Activated CD8-positive, alpha-beta memory T cell treated with anti-CD3 and anti-CD28 coated beads for 48 hours (primary cell): Measurements from ENCODE around the gene STX5.
A peak's percentile ranks its signal among the peaks of the same experiment; 100 is the strongest.
"Not testable (repeated sequence)": the region's sequence is repeated elsewhere in the genome, so short reads cannot be mapped to it uniquely, and the experiment has no call there.

Experiments used
- DNase-seq, 3 experiments: peaks; one replicate each; pipeline ENCODE4 v3.0.0-alpha.2; 2020; ENCODE audit warnings: low read depth in 2 of 3, low spot score in 2 of 3

Gene STX5

DNA sequence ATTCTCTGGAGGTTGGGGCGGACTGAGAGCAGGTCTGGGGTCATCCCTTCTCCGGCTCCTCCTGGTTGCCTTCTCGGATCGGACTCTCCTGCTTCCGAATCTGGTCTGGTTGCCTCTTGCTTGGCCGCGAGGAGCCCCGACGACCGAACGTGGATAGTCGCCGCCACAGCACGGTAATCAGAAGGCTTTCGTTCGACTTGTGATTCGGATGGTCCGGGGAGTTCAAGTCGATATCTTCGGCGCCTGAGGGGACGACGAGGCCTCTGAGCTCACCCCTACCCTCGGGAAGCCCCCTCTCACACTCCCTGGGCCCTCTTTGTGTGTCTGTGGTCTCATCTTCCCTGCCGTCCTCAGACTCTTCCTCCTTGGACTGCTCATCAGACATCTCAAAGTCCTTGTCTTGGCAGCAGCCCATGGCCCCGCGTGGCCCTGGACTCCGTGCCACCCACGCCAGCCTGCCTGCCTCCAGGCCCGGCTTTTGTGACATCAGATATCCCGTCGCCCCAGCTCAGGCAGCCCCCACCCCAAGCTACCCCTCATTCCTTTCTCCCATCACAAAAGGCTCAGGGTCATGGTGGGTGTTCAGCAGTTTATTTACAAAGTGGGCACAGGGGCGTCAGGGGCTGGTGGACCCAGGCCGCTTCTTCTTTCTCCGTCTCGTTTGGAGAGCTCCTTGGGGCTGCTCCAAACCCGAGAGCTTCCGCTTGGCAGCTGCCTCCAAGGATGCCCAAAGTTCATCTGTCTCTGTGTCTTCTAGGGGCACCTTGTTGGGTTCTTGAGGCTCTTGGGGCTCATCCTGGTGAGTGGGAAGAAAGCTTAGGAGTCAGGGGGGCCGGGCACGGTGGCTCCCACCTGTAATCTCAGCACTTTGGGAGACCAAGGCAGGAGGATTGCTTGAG, 734 bp upstream of the STX5 start, which contains the start of gene TEX54:
TSS of gene TEX54 (minus strand) at position 506 of the 899 bp plus-strand sequence.
- DNase-seq, result no peak

DNA sequence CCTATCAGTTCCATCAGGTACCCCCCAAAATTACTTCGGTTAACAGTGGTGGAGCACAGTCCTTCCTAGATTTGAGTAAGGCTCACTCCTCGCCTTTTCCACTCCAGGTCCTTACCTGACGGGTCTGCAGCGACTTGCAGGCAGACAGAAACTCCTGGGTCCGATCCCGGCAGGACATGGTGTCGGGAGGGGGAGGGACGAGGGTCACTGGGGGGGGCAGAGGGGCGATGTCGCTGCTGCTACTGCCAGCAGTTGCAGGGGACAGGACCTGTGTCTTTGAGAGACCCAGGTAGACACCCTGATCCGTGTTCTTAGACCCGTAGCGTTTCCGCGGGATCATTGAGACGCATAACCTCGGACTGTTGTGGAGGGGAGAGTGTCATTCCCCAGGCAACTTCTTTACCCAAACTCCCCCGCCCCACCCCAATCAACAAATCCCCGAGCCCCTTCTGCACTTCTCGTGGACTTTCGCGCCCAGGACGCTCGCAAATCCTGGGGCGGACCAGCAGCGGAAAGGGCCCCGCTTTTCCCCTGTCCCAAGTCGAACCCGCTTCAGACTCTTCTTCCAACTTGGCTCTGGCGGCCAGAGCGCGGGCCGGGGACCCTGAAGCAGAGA, 839 bp downstream of the STX5 start:
- no peak for DNase-seq

GRCh38 chr11:62828130-62828529, 3.7 kb downstream of the STX5 start:
- DNase-seq, result not testable (repeated sequence)

DNA sequence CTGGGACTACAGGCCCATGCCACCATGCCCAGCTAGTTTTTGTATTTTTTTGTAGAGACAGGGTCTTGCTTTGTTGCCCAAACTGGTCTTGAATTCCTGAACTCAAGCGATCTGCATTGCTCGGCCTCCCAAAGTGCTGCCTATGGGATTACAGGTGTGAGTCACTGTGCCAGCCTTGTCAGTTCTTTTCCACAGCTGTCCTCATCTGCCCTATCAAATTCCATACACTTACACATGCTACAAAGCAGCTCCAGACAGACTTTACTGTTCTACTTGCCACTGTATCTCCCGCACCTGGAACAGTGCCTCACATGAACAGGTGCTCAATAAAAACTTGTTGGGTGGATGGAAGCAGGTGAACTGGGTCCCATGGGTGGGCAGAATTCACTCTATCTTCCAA, 8.2 kb downstream of the STX5 start:
- DNase-seq, result no peak

DNA sequence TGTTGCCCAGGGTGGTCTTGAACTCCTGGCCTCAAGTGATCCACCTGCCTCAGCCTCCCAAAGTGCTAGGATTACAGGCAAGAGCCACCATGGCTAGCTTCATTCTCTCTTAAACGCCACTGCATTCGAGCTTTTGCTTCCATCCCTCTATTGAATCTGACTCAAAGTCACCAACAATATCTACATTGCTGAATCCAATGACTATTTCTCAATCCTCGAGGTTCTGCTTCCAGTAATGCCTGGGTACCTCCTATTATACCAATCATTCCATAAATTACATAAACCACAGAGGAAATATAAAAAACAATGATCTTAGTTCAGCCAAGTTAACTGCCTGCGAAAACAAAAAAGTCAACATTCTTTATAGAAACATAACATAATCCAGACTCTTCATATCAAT, 14.7 kb downstream of the STX5 start:
- no peak for DNase-seq

- DNase-seq, result no peak
Measured at GRCh38 chr11:62816557-62816956, 15.3 kb downstream of the STX5 start.

- DNase-seq, result no peak
Measured at GRCh38 chr11:62811659-62812058, 20.2 kb downstream of the STX5 start.

DNA sequence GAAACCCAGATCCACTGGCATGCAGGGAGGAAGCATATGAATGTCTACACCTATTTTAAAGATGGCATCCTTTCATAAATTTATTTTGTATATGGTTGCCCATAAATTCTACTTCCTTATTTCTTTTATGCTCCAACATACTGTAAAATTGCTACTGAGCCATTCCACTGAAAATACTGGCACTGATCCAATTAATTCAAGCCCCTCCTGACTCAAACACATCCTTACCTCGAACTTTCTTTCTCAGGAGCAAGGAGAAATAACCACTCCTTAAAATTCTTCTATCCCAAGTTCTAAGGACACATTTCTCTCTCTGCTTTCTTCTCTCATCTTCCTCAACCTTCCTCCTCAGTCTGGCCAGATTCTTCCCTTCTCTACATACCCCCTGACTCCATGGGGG, 21.1 kb downstream of the STX5 start:
- DNase-seq, result no peak

DNA sequence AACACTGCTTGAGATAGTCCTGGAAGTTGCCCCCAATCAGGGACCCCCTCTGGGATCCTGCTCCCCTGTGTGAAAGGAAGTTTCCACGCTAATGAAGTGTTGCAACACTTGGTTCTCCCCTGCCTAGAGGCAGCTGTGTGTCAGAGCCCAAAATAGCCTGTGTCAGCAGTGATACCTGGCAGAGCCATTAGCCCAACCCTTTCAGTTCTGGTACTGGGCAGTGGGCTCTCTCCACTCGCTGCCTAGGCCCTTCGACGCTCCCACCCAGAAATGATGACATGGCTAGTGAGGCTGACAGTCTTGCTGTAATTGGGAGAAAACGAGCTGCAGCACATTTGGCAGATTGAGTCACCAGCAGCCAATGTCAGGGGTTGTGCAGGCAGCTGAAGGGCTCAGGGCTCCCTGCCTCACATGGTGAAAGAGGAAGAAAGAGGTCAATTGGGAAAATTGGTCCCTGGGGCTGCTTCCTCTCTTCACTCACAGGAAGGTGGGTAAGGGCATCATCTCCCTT, 25.2 kb downstream of the STX5 start:
- DNase-seq, result no peak

GRCh38 chr11:62805961-62806441, 25.9 kb downstream of the STX5 start:
- DNase-seq, result no peak

- DNase-seq, result peak; percentile 93 to 99 (median 98)
Measured at GRCh38 chr11:62805076-62805892, 26.6 kb downstream of the STX5 start, which contains the start of gene NXF1. NXF1 (minus strand) TSS chr11:62805440; CDS start chr11:62805356, 84 bp downstream.

DNA sequence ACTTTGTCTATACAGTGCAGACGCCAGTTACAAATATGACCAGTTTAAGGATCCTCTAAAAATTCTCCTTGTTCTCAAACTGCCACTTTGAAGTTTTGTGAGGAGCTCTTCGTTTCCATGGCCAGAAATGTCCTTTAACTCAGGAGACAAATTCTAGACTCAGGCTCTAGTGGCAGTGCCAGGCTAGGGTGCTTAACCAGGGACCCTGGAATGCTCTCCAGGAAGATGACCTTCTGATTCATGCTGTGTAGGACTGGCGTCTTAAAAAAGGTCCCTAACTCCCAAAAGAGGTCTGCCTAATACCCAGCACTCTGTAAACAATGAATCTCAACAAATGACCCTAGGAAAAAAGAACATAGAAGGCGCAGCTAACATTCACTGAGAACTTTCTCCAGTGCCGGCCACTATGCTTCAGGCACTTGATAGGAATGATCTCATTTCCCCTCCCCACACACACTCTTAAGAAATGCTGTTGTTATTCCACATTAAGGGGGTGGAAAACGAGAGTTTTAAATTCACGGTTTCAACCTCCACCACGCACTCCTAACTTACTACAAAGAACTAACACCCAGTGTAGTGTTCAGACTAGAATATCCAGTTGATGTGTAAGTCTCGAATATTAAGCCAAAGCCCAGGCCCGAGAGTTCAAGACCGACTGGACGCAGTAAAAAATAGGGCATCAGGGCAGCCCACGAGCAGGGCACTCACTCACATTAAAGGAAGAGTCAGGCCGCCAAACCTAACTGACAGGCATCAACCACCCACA, 27.4 kb downstream of the STX5 start:
- no peak for DNase-seq

GRCh38 chr11:62801071-62801470, 30.8 kb downstream of the STX5 start:
- DNase-seq, result no peak

GRCh38 chr11:62799486-62799885, 32.4 kb downstream of the STX5 start:
- DNase-seq, result no peak

- no peak for DNase-seq
Measured at GRCh38 chr11:62796281-62796680, 35.6 kb downstream of the STX5 start.

GRCh38 chr11:62794201-62794775, 37.6 kb downstream of the STX5 start:
- no peak for DNase-seq

DNA sequence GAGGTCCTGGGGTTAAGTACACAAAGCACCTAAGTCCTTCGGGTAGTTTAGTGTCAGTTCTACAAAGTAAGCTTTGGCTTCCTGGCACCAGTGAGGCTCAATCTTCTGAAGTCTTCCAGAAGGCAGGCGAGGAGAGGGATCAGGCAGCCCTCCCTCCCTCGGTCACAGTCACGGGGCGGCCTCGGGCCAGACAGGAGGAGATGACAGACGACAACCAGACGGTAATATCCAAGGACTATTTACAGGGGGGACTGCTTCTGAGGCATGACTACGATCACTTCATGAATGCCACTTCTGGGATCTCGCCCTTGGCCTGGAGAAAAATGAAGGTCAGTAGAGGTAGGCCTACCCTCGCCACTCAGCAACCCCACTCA, 39.7 kb downstream of the STX5 start:
- DNase-seq, result no peak

- peak; percentile 76 to 81 (median 79) for DNase-seq
Measured at GRCh38 chr11:62791501-62792201, 40.2 kb downstream of the STX5 start, which contains the start of gene TMEM223. TMEM223 (minus strand) TSS chr11:62792006; CDS start chr11:62791994, 12 bp downstream.

DNA sequence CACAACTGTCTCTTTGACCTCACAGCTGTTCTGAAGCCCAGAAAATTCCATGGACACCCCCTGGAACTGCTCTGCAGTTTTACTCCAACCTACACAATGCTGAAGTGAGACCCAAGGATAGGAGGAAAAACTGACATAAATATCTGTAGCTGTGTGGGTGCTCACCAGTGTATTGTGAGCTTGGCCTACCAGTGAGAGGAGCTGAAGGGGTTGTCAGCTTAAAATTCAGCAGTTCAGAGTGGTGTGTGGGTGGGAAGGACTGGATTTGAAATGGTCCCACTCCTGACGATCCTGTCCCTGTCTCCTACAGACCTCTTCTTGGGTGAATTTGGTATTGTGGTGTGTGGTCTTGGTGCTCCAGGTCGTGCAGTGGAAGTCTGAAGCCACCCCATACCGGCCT, 42.3 kb downstream of the STX5 start:
- DNase-seq, result no peak
